PFSK-1 (cell line): ENCODE measurements around the gene ELN.

Source experiments
- FOXP2 ChIP-seq: optimal IDR thresholded peaks from 2 replicates; pipeline ENCODE3; 2011; ENCODE audit warnings: borderline replicate concordance, control low read depth, inconsistent platforms; ENCODE audit not compliant: insufficient read depth; ENCODE audit errors: extremely low read length, extremely low read depth
- POLR2AphosphoS5 ChIP-seq: IDR thresholded peaks from 2 replicates; pipeline ENCODE4 v1.6.1; 2012; ENCODE audit warnings: low read depth, mild to moderate bottlenecking, control low read depth, low read length, moderate library complexity
- REST ChIP-seq, 2 experiments: IDR thresholded peaks; 2 replicates each; pipeline versions ENCODE4 v1.6.1 to v1.8.0; 2011 to 2012; ENCODE audit warnings: low read depth in 2 of 2, low read length in 2 of 2, control low read depth in 1 of 2, inconsistent platforms in 1 of 2, mild to moderate bottlenecking in 1 of 2, moderate library complexity in 1 of 2; ENCODE audit not compliant: insufficient read depth in 1 of 2
- SIN3A ChIP-seq: IDR thresholded peaks from 2 replicates; pipeline ENCODE4 v1.6.1; 2012; ENCODE audit warnings: mild to moderate bottlenecking, low read length, moderate library complexity, borderline replicate concordance; ENCODE audit not compliant: insufficient read depth
- TAF1 ChIP-seq: IDR thresholded peaks from 2 replicates; pipeline ENCODE4 v1.6.1; 2012; ENCODE audit warnings: low read length, control low read depth, borderline replicate concordance; ENCODE audit not compliant: insufficient read depth

Gene ELN

GRCh38 chr7:74116356-74116755 lies 88.4 kb downstream of the ELN start:
- TF ChIP-seq FOXP2: no peak
- TF ChIP-seq REST (IDR thresholded peaks at IDR 0.05; ENCODE audit: insufficient read depth in 1 of 2, low read depth in 2 of 2, low read length in 2 of 2): no peak
- TF ChIP-seq POLR2AphosphoS5: no peak
- TF ChIP-seq SIN3A: no peak
- no peak for TF ChIP-seq TAF1
